Stomach (tissue), 4 donors: ENCODE results near the gene BABAM2.

Experiments used
- CTCF ChIP-seq, 7 experiments: fragments of 450-650 bp in 4 of 7; fragments of 200-600 bp in 3 of 7; sonication (generic) in 3 of 7; IDR thresholded peaks; one replicate each; pipeline ENCODE4 v1.5.1; 2016 to 2019; ENCODE audit warnings: antibody characterized with exemption in 7 of 7, control low read depth in 2 of 7, mild to moderate bottlenecking in 1 of 7
- EP300 ChIP-seq: sonication (generic); formaldehyde crosslinking; IDR thresholded peaks from one replicate; pipeline ENCODE4 v1.6.1; 2017; ENCODE audit warnings: antibody characterized with exemption
- POLR2A ChIP-seq, 4 donors: fragments of 450-650 bp; IDR thresholded peaks; one replicate each; pipeline ENCODE4 v1.6.1; 2016; ENCODE audit warnings: antibody characterized with exemption in 4 of 4, control low read depth in 2 of 4, mild to moderate bottlenecking in 1 of 4, moderate library complexity in 1 of 4
- POLR2AphosphoS5 ChIP-seq, 3 donors: sonication (generic); formaldehyde crosslinking; IDR thresholded peaks; one replicate each; pipeline ENCODE4 v1.6.1; 2016; ENCODE audit warnings: antibody characterized with exemption in 3 of 3

- TF ChIP-seq EP300 (no peak), POLR2A (IDR thresholded peaks at IDR 0.05) (no peak), CTCF (IDR thresholded peaks at IDR 0.05) (no peak), POLR2AphosphoS5 (IDR thresholded peaks at IDR 0.05) (peak in 2 of 3 donors; percentile 3 to 32)
Measured at GRCh38 chr2:28201671-28202180, 311.2 kb downstream of the BABAM2 start.
